BE2C (cell line): ENCODE measurements around the gene MEAK7.

Experiments
- DNase-seq: peaks from one replicate; pipeline ENCODE4 v3.0.0-alpha.2; 2020
- H3K27me3 ChIP-seq: fragments of 250-450 bp; sonication (Bioruptor Pico); 2 replicates; pipeline ENCODE4 v1.5.1; 2020; ENCODE audit warnings: mild to moderate bottlenecking
- H3K36me3 ChIP-seq: fragments of 250-450 bp; sonication (Bioruptor Pico); 2 replicates; pipeline ENCODE4 v1.5.1; 2020; ENCODE audit warnings: mild to moderate bottlenecking
- H3K4me1 ChIP-seq: fragments of 250-450 bp; sonication (Bioruptor Pico); 2 replicates; pipeline ENCODE4 v1.5.1; 2020
- H3K4me3 ChIP-seq: 2 replicates; pipeline ENCODE4 v1.5.1; 2011; ENCODE audit warnings: low read depth, low read length
- H3K9me3 ChIP-seq: fragments of 250-450 bp; sonication (Bioruptor Pico); 2 replicates; pipeline ENCODE4 v1.5.1; 2020
- TF ChIP-seq, protein P1 (sequence below): IDR thresholded peaks from 2 replicates; pipeline ENCODE4 v1.5.1; 2012; ENCODE audit warnings: mild to moderate bottlenecking, low read depth, low read length

MEAK7 gene

DNA sequence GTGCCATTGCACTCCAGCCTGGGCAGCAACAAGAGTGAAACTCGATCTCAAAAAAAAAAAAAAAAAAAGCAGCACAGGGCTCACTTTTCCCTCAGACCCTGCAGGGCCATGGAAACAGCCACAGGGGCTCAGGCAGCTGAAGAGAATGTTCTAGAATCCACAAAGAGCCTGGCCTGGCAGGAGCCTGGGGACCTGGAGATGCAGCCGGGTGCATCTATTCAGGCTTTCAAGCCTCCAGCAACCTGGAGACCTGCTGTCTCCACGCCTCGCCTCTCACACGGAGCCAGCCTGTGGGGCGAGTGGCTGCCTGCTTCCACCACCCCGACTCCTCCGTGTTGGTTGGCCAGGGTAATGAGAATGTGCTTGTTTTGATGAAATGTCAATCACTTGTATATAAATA lies 44.0 kb upstream of the MEAK7 start:
- DNase-seq, result no peak
- Histone ChIP-seq H3K36me3 (no peaks in the 10 kb centered on the region), H3K4me3 (no peak overlapping the region), H3K4me1 (peaks cover 3% of the 10 kb centered on the region; the same call in 1 of the 2 replicates), H3K27me3 (no peaks in the 10 kb centered on the region), H3K9me3 (no peaks in the 10 kb centered on the region)
- TF ChIP-seq, protein P1, sequence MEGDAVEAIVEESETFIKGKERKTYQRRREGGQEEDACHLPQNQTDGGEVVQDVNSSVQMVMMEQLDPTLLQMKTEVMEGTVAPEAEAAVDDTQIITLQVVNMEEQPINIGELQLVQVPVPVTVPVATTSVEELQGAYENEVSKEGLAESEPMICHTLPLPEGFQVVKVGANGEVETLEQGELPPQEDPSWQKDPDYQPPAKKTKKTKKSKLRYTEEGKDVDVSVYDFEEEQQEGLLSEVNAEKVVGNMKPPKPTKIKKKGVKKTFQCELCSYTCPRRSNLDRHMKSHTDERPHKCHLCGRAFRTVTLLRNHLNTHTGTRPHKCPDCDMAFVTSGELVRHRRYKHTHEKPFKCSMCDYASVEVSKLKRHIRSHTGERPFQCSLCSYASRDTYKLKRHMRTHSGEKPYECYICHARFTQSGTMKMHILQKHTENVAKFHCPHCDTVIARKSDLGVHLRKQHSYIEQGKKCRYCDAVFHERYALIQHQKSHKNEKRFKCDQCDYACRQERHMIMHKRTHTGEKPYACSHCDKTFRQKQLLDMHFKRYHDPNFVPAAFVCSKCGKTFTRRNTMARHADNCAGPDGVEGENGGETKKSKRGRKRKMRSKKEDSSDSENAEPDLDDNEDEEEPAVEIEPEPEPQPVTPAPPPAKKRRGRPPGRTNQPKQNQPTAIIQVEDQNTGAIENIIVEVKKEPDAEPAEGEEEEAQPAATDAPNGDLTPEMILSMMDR, result no peak

DNA sequence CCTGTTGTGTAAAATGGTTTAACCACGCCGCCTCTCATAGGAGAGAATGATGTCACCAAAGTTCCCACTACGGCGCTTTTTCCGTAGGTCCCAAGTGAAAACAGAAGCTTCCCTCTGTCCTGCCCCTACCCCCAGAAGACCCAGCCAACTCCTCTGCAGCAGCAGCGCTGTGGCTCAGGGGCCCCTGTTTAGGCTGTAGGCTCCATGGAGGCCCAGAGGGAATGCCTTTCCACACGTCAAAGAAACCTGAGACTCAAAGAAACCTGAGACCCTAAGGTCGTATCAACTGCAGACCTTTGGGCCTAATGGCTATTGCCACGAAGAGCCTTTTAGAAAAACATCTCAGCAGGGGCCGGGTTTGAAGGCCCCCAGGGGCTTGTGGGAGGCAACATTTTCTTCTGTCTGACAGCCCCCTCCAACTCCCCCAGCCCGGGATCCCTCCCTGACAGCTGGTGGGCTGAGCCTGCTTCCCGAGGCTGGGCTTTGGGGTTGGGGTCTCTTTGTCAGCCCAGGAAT lies 43.1 kb upstream of the MEAK7 start:
- Histone ChIP-seq H3K36me3 (no peaks in the 10 kb centered on the region), H3K4me3 (no peak overlapping the region), H3K4me1 (peaks cover 3% of the 10 kb centered on the region; the same call in 1 of the 2 replicates), H3K9me3 (no peaks in the 10 kb centered on the region), H3K27me3 (no peaks in the 10 kb centered on the region)
- DNase-seq, result no peak
- TF ChIP-seq, protein P1, result no peak

DNA sequence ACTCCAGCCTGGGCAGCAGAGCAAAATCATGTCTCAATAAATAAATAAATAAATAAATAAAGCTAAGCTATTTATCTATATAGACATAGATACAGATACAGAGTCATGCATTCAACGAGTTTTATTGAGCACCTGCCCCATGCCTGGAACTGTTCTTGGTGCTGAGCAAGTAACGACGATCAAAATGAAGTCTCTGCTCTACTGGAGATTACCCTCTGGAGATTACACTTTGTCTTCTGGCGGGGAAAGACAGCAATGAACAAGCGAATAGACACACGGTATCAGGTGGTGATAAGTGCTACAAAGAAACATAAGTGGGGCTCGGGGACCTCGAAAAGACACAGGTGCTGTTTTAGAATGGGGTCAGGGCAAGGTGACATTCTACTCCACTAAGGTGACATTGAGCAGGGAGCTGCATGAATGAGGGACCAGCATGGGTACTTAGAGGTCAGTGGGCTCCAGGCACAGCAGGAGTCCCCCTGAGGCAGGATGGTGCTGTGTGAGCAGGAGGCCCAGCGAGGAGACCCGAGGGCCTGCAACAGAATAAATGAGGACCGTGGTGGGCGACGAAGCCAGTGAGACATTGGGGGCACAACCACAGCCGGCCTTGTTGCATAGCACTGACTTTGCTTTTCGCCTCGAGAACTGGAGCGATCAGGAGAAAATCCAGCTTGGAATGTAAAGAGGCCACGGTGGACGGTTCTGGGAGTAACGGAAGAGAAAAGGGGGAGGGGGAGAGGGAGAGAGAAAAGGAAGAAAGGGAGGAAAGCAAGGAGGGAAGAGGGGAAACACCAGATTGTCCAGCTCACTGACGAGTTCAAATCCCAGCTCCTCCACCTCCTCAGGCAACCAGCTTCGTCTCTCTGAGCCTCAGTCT lies 42.4 kb upstream of the MEAK7 start:
- DNase-seq, result no peak
- Histone ChIP-seq H3K9me3 (no peaks in the 10 kb centered on the region), H3K4me1 (peaks cover 3% of the 10 kb centered on the region; the same call in 1 of the 2 replicates), H3K4me3 (no peak overlapping the region), H3K27me3 (no peaks in the 10 kb centered on the region), H3K36me3 (no peaks in the 10 kb centered on the region)
- TF ChIP-seq, protein P1, result no peak

DNA sequence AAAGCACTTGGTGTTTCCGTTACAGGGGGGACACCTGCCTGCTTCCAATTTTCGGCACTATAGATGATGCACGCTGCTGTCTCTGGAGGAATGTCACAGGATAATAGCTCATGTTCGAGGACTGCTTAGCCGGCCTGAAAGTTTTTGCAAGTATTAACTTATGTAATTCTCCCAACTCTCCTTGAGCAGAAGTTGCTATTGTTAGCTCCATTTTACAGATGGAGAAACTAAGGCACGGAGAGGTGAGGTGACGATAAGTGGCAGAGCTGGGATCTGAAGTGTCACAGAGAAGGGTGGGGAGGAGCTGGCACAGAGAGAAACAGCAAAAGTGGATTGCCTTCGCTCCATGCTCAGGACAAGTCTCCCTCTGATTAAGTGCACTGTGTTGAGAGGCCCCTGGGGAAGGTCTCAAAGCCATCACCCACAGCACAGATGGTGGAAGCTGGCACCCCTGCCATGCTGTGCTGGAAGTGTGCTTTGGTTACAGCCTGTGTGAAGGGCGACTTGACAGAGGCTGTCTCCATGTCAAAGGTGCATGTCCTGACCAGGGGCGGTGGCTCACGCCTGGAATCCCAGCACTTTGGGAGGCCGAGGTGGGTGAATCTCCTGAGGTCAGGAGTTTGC lies 40.8 kb upstream of the MEAK7 start:
- Histone ChIP-seq H3K4me1 (peaks cover 3% of the 10 kb centered on the region; the same call in 1 of the 2 replicates), H3K4me3 (no peak overlapping the region), H3K36me3 (no peaks in the 10 kb centered on the region), H3K9me3 (no peaks in the 10 kb centered on the region), H3K27me3 (no peaks in the 10 kb centered on the region)
- DNase-seq, result no peak
- TF ChIP-seq, protein P1, result no peak

DNA sequence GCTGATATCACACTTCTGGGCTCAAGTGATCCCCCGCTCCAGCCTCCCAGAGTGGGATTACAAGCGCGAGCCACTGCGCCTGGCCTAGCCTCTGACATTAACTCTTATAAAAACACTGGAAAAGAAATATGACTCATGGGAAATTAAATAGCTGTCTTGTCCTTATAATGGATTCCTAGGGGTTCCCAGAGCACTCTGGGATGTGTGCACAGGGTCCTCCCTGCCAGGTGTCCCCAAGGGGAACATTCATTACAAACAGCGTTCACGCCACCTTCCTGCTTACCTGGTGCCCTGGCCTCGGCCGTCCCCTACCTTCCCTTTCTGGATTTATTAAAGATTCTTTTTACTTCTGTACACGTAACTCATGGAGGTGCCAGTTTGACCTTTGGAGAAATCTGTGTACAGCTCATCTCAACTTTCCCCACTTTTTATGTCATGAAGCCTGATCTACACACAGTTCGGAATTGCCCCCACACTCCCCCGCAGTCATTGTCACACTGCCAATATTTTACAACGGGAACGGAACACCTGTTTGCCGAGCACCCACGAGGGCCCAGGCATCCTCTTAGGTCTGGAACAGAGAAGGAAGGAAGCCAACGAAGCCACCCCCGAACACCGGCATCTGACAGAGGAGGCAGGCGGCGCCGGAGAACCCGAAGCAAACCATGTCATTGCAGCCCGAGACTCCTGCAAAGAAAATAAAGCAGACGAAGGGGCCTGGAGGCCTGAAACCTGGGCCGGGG lies 39.7 kb upstream of the MEAK7 start:
- Histone ChIP-seq H3K27me3 (no peaks in the 10 kb centered on the region), H3K4me3 (no peak overlapping the region), H3K4me1 (peaks cover 3% of the 10 kb centered on the region; the same call in 1 of the 2 replicates), H3K9me3 (no peaks in the 10 kb centered on the region), H3K36me3 (no peaks in the 10 kb centered on the region)
- DNase-seq, result no peak
- TF ChIP-seq, protein P1, result no peak
